Left lung (tissue), 10 donors: ENCODE results near the gene MYT1. TPM values are rescaled to one million over a fixed set of nuclear protein-coding genes. Genes with fewer than 3 reads are reported as not detected.

Experiments
- ATAC-seq: fragments of 200-7000 bp; cut with Tn5 transposase; one replicate; pipeline ENCODE4 v1.9.1; 2020; ENCODE audit warnings: moderate library complexity
- DNase-seq, 4 donors: peaks; one replicate each; pipeline ENCODE4 v3.0.0-alpha.2; 2013 to 2020
- H3K27ac ChIP-seq, 2 donors: fragments of 200-600 bp; sonication (generic) in 1 of 2; one replicate each; pipeline versions ENCODE4 v1.5.0 to v1.8.0; 2020 to 2021
- H3K27me3 ChIP-seq, 2 donors: fragments of 200-600 bp; sonication (generic) in 1 of 2; one replicate each; pipeline versions ENCODE4 v1.5.0 to v1.8.0; 2020 to 2021
- H3K36me3 ChIP-seq, 2 donors: fragments of 200-600 bp; sonication (generic) in 1 of 2; one replicate each; pipeline versions ENCODE4 v1.5.0 to v1.8.0; 2020 to 2021
- H3K4me1 ChIP-seq, 2 donors: fragments of 200-600 bp; one replicate each; pipeline ENCODE4 v1.8.0; 2021
- H3K4me3 ChIP-seq, 2 donors: fragments of 200-600 bp; sonication (generic) in 1 of 2; one replicate each; pipeline versions ENCODE4 v1.5.0 to v1.8.0; 2020 to 2021; ENCODE audit warnings: mild to moderate bottlenecking in 1 of 2
- H3K9me3 ChIP-seq, 2 donors: fragments of 200-600 bp; sonication (generic) in 1 of 2; one replicate each; pipeline versions ENCODE4 v1.5.0 to v1.8.0; 2020 to 2021
- intact Hi-C, 2 donors: fragments of 100-400 bp; cut with DNase I; formaldehyde crosslinking; loops; one replicate each; pipeline versions ENCODE4 v1.11.2 to v1.14.2; 2022
- polyA plus RNA-seq, 6 donors: library from polyadenylated mRNA; unstranded; fragments of 120-200 nt; gene quantifications; one replicate each; pipeline ENCODE4 v1.2.1, GENCODE V29; 2013; ENCODE audit not compliant: insufficient read length in 6 of 6
- total RNA-seq, 2 donors: library from RNA; stranded (reverse); fragmentation: NEBNext Ultra II Directional; extraction: Animal tissue kit (Norgen Biotek cat#: 25700); gene quantifications; one replicate each; pipeline ENCODE4 v1.2.1, GENCODE V29; 2021
- TF ChIP-seq, protein P1 (sequence below), 2 donors: fragments of 200-600 bp; sonication (generic) in 1 of 2; IDR thresholded peaks; one replicate each; pipeline versions ENCODE4 v1.5.0 to v1.8.0; 2021; ENCODE audit warnings: antibody characterized with exemption in 2 of 2
- donor health status: DM: no; HTN: yes; CAD: no.
- donor health status: DM: no; HTN: no; CAD: no.

Gene MYT1
- total and polyA plus RNA-seq, 8 donors = 0.26 to 0.42 (median 0.32) TPM; not detected in 2

DNA sequence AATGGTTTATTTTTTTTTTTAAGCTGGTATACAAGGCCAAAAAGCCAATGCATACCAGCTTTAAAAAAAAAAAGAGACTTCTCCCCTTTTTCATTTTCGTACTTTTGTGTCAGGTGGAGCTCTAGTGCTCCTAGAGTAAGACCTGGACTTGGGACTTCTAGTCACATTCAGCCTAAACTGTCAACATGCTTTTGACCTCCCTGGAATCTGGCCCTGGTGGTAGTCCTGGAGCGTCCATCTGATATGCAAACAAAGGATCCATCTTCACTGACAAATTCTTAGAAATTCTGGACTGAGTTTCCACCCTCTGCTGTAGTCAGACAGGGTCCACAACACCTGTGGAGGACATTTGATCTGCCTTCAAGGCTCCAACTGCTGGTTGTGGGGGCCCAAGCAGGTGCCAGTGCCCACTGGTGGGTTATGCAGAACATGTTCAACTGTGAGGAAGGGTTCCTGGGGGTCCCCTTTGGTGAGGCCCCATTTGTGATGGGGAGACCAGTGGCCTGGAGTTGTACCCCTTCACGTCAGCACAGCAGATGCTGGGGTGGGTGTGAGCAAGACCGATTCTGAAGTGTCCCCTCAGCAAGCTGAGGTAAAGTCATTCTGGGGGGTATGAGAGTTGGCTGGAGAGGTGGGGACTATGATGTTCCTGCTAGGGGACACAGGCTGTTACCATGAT, 78.7 kb downstream of the MYT1 start:
- H3K4me3 ChIP-seq = no peak overlapping the region
- intact Hi-C loops = no loop called here
- no peaks in the 10 kb centered on the region for H3K36me3 ChIP-seq
- no peaks in the 10 kb centered on the region for H3K9me3 ChIP-seq
- ATAC-seq (no peak), DNase-seq (no peak)
- H3K27me3 ChIP-seq = peaks cover 0 to 20% of the 10 kb centered on the region in 2 donors
- H3K4me1 ChIP-seq = no peaks in the 10 kb centered on the region
- H3K27ac ChIP-seq = no peak overlapping the region
- TF ChIP-seq, protein P1, sequence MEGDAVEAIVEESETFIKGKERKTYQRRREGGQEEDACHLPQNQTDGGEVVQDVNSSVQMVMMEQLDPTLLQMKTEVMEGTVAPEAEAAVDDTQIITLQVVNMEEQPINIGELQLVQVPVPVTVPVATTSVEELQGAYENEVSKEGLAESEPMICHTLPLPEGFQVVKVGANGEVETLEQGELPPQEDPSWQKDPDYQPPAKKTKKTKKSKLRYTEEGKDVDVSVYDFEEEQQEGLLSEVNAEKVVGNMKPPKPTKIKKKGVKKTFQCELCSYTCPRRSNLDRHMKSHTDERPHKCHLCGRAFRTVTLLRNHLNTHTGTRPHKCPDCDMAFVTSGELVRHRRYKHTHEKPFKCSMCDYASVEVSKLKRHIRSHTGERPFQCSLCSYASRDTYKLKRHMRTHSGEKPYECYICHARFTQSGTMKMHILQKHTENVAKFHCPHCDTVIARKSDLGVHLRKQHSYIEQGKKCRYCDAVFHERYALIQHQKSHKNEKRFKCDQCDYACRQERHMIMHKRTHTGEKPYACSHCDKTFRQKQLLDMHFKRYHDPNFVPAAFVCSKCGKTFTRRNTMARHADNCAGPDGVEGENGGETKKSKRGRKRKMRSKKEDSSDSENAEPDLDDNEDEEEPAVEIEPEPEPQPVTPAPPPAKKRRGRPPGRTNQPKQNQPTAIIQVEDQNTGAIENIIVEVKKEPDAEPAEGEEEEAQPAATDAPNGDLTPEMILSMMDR (IDR thresholded peaks at IDR 0.05) = no peak

DNA sequence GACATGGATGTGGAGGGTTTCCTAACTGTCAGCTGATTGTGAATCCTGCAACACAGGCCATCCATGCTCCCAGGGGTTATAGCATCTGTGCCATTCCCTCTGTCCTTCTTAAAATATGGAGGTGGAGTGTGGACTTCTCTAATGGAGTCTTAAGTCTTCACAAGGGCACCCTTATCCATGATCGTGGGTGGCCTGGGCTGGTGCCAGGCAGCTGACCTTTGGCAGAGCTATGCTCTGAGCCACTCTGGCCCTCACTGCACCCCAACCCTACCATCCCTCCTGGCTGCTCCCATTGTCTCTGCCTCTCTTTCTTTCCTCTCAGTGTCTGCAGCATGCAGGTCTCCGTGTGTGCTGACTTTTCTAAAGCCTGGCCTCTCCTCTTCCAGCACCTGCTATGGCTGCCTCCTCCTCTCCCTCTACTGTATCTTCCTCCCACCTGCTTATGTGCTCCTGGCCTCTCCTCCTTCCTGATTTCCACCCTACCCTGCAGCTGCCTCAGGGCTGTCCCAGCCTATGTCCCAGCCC, 80.1 kb downstream of the MYT1 start:
- Histone ChIP-seq H3K4me3 (no peak overlapping the region), H3K9me3 (no peaks in the 10 kb centered on the region), H3K27ac (no peak overlapping the region), H3K36me3 (no peaks in the 10 kb centered on the region), H3K4me1 (no peaks in the 10 kb centered on the region), H3K27me3 (peaks cover 0 to 20% of the 10 kb centered on the region in 2 donors)
- TF ChIP-seq, protein P1 (IDR thresholded peaks at IDR 0.05) = no peak
- DNase-seq (no peak), ATAC-seq (no peak)
- intact Hi-C loops = no loop called here

DNA sequence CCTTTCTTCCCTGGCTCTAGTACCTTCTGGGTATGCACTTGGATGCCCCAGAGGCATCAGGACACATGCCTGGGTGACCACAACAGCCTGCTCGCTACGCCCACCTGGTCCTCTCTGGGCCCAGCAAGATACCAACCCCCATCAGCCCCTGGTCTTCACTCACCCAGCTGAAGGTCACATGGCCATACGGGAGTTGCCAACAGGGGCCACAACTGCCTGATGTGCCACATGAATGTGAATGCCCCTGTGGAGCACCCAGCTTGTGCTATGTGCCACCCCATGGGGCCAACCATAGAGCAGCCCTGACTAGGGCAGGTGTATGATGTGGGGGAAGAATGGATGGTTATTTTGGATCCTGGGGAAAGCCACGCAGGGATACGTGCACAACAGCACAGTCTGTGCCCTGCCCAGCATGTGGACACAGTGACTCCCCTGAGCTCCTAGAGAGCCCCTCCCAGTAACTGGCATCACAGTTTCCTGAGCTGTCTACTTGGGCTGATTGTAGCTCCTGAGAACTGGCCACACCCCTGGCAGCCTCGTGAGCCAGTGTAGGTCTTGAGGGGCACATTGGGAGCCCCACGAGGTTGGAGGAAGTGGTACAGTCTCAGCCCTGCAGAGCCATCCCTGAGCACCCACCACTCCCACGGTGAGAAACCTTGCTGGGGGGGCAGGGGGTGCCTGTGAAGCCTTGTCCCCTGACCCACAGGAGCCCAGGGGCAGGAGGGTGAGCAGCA, 80.8 kb downstream of the MYT1 start:
- TF ChIP-seq, protein P1 (IDR thresholded peaks at IDR 0.05) = no peak
- DNase-seq = no peak
- Histone ChIP-seq H3K27me3 (peaks cover 0 to 20% of the 10 kb centered on the region in 2 donors), H3K4me3 (no peak overlapping the region), H3K4me1 (no peaks in the 10 kb centered on the region), H3K36me3 (no peaks in the 10 kb centered on the region), H3K9me3 (no peaks in the 10 kb centered on the region), H3K27ac (no peak overlapping the region)
- ATAC-seq = no peak
- intact Hi-C loops = no loop called here

GRCh38 chr20:64245746-64246595, 81.7 kb downstream of the MYT1 start:
- no peak overlapping the region for H3K4me3 ChIP-seq
- H3K27me3 ChIP-seq = peaks cover 0 to 20% of the 10 kb centered on the region in 2 donors
- ATAC-seq (no peak), DNase-seq (no peak)
- no peak overlapping the region for H3K27ac ChIP-seq
- no peaks in the 10 kb centered on the region for H3K4me1 ChIP-seq
- TF ChIP-seq, protein P1 (IDR thresholded peaks at IDR 0.05) = no peak
- H3K9me3 ChIP-seq = no peaks in the 10 kb centered on the region
- intact Hi-C loops = no loop called here
- no peaks in the 10 kb centered on the region for H3K36me3 ChIP-seq
